HG02981 (cell line): ENCODE results near the gene RAD23B.

Experiments used
- ATAC-seq: cut with Tn5 transposase; IDR thresholded peaks from one replicate; pipeline ENCODE4 v1.9.1; 2021; ENCODE audit warnings: mild to moderate bottlenecking, moderate library complexity; ENCODE audit not compliant: unreplicated experiment

The RAD23B gene

GRCh38 chr9:107367727-107368502 is 84.8 kb downstream of the RAD23B start:
- ATAC-seq, result no peak

- ATAC-seq, result no peak
Measured at GRCh38 chr9:107368696-107369095, 85.6 kb downstream of the RAD23B start.

- ATAC-seq, result no peak
Measured at GRCh38 chr9:107373809-107374208, 90.7 kb downstream of the RAD23B start.

GRCh38 chr9:107375001-107375400 is 91.9 kb downstream of the RAD23B start:
- no peak for ATAC-seq

- ATAC-seq, result no peak
Measured at GRCh38 chr9:107375651-107376369, 92.7 kb downstream of the RAD23B start.

GRCh38 chr9:107378006-107378405 is 94.9 kb downstream of the RAD23B start:
- no peak for ATAC-seq
